Measurements from ENCODE around the gene FSTL4. TPM values are rescaled to one million over a fixed set of nuclear protein-coding genes. Genes with fewer than 3 reads are reported as not detected.

The FSTL4 gene
- total RNA-seq, 1 donor = 0.52 TPM

DNA sequence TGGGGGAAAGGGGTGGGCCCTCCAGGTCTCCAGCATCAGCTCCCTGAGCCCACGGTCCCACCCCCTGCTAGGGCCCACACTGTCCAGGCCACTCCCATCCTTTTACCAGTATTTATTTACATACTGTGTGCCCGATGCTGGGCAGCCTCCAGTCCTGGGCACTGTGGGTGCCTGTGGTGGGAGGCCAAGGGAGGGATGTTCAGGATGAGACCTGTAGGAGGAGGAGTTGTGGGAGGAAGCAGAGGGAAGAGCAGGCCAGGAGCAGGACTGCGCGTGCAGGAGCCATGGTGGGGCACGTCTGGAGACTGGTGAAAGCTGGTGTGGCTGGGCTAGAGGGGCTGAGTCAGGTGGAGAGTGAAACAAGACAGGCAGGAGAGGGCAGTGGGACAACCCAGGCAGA, 293.1 kb downstream of the FSTL4 start:
- Histone ChIP-seq H3K27me3 (ENCODE audit: insufficient read depth, low read length) (no peaks in the 10 kb centered on the region), H3K4me3 (ENCODE audit: low read length) (no peak overlapping the region), H3K4me1 (ENCODE audit: insufficient read depth, low read length) (no peaks in the 10 kb centered on the region), H3K9me3 (ENCODE audit: low read depth, low read length) (no peaks in the 10 kb centered on the region)

GRCh38 chr5:133317558-133317957, 294.8 kb downstream of the FSTL4 start:
- no peaks in the 10 kb centered on the region for H3K27me3 ChIP-seq (ENCODE audit: insufficient read depth, low read length)
- no peaks in the 10 kb centered on the region for H3K4me1 ChIP-seq (ENCODE audit: insufficient read depth, low read length)
- H3K4me3 ChIP-seq (ENCODE audit: low read length) = no peak overlapping the region
- no peaks in the 10 kb centered on the region for H3K9me3 ChIP-seq (ENCODE audit: low read depth, low read length)

- H3K9me3 ChIP-seq (ENCODE audit: low read depth, low read length) = no peaks in the 10 kb centered on the region
- no peak overlapping the region for H3K4me3 ChIP-seq (ENCODE audit: low read length)
- H3K4me1 ChIP-seq (ENCODE audit: insufficient read depth, low read length) = no peaks in the 10 kb centered on the region
- no peaks in the 10 kb centered on the region for H3K27me3 ChIP-seq (ENCODE audit: insufficient read depth, low read length)
Observed at GRCh38 chr5:133316346-133317343, 295.7 kb downstream of the FSTL4 start.

DNA sequence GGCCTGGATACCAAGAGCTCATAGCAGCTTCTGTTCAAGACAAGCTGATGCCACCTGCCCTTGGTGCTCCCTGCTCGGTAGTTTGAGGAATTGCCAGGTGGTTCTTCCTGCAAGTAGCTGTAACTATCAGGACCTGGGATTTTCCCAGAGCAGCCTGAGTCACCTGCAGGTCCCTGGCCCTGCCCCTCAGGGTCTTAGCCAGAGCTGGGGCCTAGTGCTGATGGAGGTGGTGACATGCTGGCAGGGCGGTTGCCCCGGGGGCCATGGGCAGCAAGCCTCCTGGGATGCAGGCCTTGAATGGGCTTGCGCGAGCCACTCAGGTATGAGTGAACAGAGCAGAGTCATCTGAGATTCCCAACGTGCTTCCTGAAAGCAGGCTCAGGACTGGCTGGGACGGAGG, 298.3 kb downstream of the FSTL4 start:
- H3K9me3 ChIP-seq (ENCODE audit: low read depth, low read length) = no peaks in the 10 kb centered on the region
- H3K4me1 ChIP-seq (ENCODE audit: insufficient read depth, low read length) = no peaks in the 10 kb centered on the region
- no peaks in the 10 kb centered on the region for H3K27me3 ChIP-seq (ENCODE audit: insufficient read depth, low read length)
- no peak overlapping the region for H3K4me3 ChIP-seq (ENCODE audit: low read length)

DNA sequence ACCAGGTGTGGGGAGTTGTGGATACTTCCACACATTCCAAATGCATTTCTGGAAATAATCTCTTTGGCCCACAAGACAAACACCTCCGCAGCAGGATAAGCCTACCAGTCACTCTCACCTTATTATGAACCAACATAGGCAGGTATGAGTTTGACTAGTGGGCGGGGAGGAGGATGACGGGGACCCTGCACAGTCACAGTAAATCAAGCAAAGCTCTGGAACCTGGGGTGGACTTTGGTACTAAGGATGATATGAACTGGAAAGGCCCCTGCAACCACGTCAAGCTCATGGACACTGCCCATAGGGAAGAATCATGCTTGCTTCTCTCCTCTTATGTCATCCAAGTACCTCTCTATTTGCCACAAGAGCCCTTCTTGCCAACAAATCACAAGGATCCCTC, 301.2 kb downstream of the FSTL4 start:
- Histone ChIP-seq H3K4me1 (ENCODE audit: insufficient read depth, low read length) (no peaks in the 10 kb centered on the region), H3K9me3 (ENCODE audit: low read depth, low read length) (no peaks in the 10 kb centered on the region), H3K27me3 (ENCODE audit: insufficient read depth, low read length) (no peaks in the 10 kb centered on the region), H3K4me3 (ENCODE audit: low read length) (no peak overlapping the region)

GRCh38 chr5:133309984-133310621, 302.2 kb downstream of the FSTL4 start:
- no peaks in the 10 kb centered on the region for H3K9me3 ChIP-seq (ENCODE audit: low read depth, low read length)
- no peak overlapping the region for H3K4me3 ChIP-seq (ENCODE audit: low read length)
- H3K4me1 ChIP-seq (ENCODE audit: insufficient read depth, low read length) = no peaks in the 10 kb centered on the region
- no peaks in the 10 kb centered on the region for H3K27me3 ChIP-seq (ENCODE audit: insufficient read depth, low read length)

GRCh38 chr5:133309166-133309795, 303.1 kb downstream of the FSTL4 start:
- no peaks in the 10 kb centered on the region for H3K4me1 ChIP-seq (ENCODE audit: insufficient read depth, low read length)
- H3K9me3 ChIP-seq (ENCODE audit: low read depth, low read length) = no peaks in the 10 kb centered on the region
- H3K4me3 ChIP-seq (ENCODE audit: low read length) = no peak overlapping the region
- H3K27me3 ChIP-seq (ENCODE audit: insufficient read depth, low read length) = no peaks in the 10 kb centered on the region

- Histone ChIP-seq H3K9me3 (ENCODE audit: low read depth, low read length) (no peaks in the 10 kb centered on the region), H3K27me3 (ENCODE audit: insufficient read depth, low read length) (no peaks in the 10 kb centered on the region), H3K4me1 (ENCODE audit: insufficient read depth, low read length) (no peaks in the 10 kb centered on the region), H3K4me3 (ENCODE audit: low read length) (no peak overlapping the region)
Observed at GRCh38 chr5:133307275-133307674, 305.1 kb downstream of the FSTL4 start.

GRCh38 chr5:133304707-133305216, 307.6 kb downstream of the FSTL4 start:
- no peaks in the 10 kb centered on the region for H3K4me1 ChIP-seq (ENCODE audit: insufficient read depth, low read length)
- no peak overlapping the region for H3K4me3 ChIP-seq (ENCODE audit: low read length)
- H3K9me3 ChIP-seq (ENCODE audit: low read depth, low read length) = no peaks in the 10 kb centered on the region
- no peaks in the 10 kb centered on the region for H3K27me3 ChIP-seq (ENCODE audit: insufficient read depth, low read length)

DNA sequence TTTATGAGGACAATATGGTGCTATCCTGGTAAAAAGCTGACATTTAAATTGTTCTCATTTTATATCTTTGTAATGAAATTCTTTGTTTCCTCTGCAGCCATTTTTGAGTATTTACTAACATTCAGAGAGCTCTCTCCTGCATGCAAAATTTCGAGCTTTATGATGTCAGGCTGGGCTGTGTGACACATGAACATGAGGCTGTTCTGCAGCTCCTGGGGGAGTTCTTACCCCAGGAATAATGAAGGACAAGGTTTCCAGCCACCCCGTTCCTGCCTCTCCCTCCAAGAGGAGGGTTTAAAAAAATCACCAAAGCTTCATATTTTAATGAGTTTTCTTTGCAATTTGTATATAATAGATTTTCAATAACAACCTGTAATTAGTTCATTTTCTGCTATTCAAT, 308.2 kb downstream of the FSTL4 start:
- H3K27me3 ChIP-seq (ENCODE audit: insufficient read depth, low read length) = no peaks in the 10 kb centered on the region
- H3K9me3 ChIP-seq (ENCODE audit: low read depth, low read length) = no peaks in the 10 kb centered on the region
- no peak overlapping the region for H3K4me3 ChIP-seq (ENCODE audit: low read length)
- H3K4me1 ChIP-seq (ENCODE audit: insufficient read depth, low read length) = no peaks in the 10 kb centered on the region

GRCh38 chr5:133303298-133303697, 309.0 kb downstream of the FSTL4 start:
- no peak overlapping the region for H3K4me3 ChIP-seq (ENCODE audit: low read length)
- H3K27me3 ChIP-seq (ENCODE audit: insufficient read depth, low read length) = no peaks in the 10 kb centered on the region
- no peaks in the 10 kb centered on the region for H3K4me1 ChIP-seq (ENCODE audit: insufficient read depth, low read length)
- no peaks in the 10 kb centered on the region for H3K9me3 ChIP-seq (ENCODE audit: low read depth, low read length)

DNA sequence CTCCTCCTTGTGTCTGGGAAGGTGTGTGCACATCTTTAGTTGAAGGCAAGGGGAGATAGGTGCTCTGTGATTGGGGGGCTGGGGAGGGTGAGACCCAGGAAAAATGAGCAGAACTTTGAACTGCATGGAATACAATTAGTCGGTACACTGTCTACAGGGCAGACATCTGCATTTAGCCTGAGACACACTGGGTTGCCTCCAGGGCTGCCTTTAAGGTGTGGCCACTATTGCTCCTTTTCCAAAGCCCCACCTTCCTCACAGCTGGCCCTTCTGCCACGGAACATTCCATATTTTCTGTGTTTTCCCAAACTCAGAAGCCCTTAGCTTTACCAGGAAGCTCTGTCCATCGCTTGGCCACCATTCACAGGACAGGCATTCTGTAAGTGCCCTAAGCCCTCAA, 312.6 kb downstream of the FSTL4 start:
- H3K9me3 ChIP-seq (ENCODE audit: low read depth, low read length) = no peaks in the 10 kb centered on the region
- H3K4me3 ChIP-seq (ENCODE audit: low read length) = no peak overlapping the region
- H3K4me1 ChIP-seq (ENCODE audit: insufficient read depth, low read length) = no peaks in the 10 kb centered on the region
- no peaks in the 10 kb centered on the region for H3K27me3 ChIP-seq (ENCODE audit: insufficient read depth, low read length)

- Histone ChIP-seq H3K4me3 (ENCODE audit: low read length) (no peak overlapping the region), H3K27me3 (ENCODE audit: insufficient read depth, low read length) (no peaks in the 10 kb centered on the region), H3K4me1 (ENCODE audit: insufficient read depth, low read length) (no peaks in the 10 kb centered on the region), H3K9me3 (ENCODE audit: low read depth, low read length) (no peaks in the 10 kb centered on the region)
Observed at GRCh38 chr5:133299021-133299420, 313.3 kb downstream of the FSTL4 start.

- H3K4me1 ChIP-seq (ENCODE audit: insufficient read depth, low read length) = no peaks in the 10 kb centered on the region
- no peaks in the 10 kb centered on the region for H3K27me3 ChIP-seq (ENCODE audit: insufficient read depth, low read length)
- no peak overlapping the region for H3K4me3 ChIP-seq (ENCODE audit: low read length)
- no peaks in the 10 kb centered on the region for H3K9me3 ChIP-seq (ENCODE audit: low read depth, low read length)
Observed at GRCh38 chr5:133298447-133298846, 313.9 kb downstream of the FSTL4 start.

GRCh38 chr5:133297293-133297692, 315.0 kb downstream of the FSTL4 start:
- H3K4me3 ChIP-seq (ENCODE audit: low read length) = no peak overlapping the region
- no peaks in the 10 kb centered on the region for H3K4me1 ChIP-seq (ENCODE audit: insufficient read depth, low read length)
- H3K9me3 ChIP-seq (ENCODE audit: low read depth, low read length) = no peaks in the 10 kb centered on the region
- no peaks in the 10 kb centered on the region for H3K27me3 ChIP-seq (ENCODE audit: insufficient read depth, low read length)
